Fibroblast of mammary gland (primary cell): Measurements from ENCODE around the gene TDRD9.

Source experiments
- DNase-seq: peaks from one replicate; pipeline ENCODE4 v3.0.0-alpha.2; 2010; ENCODE audit warnings: low read depth
- H3K4me3 ChIP-seq: 2 replicates; pipeline ENCODE4 v1.5.1; 2011; ENCODE audit warnings: low read depth, mild to moderate bottlenecking, low read length, moderate library complexity; ENCODE audit not compliant: control insufficient read depth
- TF ChIP-seq, protein P1 (sequence below): conservative IDR thresholded peaks from 2 replicates; pipeline ENCODE4 v1.5.1; 2011; ENCODE audit warnings: low read depth, low read length, inconsistent platforms; ENCODE audit not compliant: control insufficient read depth, insufficient read depth

The TDRD9 gene

GRCh38 chr14:104096751-104097700, 168.8 kb downstream of the TDRD9 start:
- no peak for DNase-seq
- H3K4me3 ChIP-seq, result no peak overlapping the region
- TF ChIP-seq, protein P1, sequence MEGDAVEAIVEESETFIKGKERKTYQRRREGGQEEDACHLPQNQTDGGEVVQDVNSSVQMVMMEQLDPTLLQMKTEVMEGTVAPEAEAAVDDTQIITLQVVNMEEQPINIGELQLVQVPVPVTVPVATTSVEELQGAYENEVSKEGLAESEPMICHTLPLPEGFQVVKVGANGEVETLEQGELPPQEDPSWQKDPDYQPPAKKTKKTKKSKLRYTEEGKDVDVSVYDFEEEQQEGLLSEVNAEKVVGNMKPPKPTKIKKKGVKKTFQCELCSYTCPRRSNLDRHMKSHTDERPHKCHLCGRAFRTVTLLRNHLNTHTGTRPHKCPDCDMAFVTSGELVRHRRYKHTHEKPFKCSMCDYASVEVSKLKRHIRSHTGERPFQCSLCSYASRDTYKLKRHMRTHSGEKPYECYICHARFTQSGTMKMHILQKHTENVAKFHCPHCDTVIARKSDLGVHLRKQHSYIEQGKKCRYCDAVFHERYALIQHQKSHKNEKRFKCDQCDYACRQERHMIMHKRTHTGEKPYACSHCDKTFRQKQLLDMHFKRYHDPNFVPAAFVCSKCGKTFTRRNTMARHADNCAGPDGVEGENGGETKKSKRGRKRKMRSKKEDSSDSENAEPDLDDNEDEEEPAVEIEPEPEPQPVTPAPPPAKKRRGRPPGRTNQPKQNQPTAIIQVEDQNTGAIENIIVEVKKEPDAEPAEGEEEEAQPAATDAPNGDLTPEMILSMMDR, result no peak

- H3K4me3 ChIP-seq, result no peak overlapping the region
- TF ChIP-seq, protein P1, result no peak
- DNase-seq, result no peak
These were observed 170.2 kb downstream of the TDRD9 start for GRCh38 chr14:104098272-104099095.

DNA sequence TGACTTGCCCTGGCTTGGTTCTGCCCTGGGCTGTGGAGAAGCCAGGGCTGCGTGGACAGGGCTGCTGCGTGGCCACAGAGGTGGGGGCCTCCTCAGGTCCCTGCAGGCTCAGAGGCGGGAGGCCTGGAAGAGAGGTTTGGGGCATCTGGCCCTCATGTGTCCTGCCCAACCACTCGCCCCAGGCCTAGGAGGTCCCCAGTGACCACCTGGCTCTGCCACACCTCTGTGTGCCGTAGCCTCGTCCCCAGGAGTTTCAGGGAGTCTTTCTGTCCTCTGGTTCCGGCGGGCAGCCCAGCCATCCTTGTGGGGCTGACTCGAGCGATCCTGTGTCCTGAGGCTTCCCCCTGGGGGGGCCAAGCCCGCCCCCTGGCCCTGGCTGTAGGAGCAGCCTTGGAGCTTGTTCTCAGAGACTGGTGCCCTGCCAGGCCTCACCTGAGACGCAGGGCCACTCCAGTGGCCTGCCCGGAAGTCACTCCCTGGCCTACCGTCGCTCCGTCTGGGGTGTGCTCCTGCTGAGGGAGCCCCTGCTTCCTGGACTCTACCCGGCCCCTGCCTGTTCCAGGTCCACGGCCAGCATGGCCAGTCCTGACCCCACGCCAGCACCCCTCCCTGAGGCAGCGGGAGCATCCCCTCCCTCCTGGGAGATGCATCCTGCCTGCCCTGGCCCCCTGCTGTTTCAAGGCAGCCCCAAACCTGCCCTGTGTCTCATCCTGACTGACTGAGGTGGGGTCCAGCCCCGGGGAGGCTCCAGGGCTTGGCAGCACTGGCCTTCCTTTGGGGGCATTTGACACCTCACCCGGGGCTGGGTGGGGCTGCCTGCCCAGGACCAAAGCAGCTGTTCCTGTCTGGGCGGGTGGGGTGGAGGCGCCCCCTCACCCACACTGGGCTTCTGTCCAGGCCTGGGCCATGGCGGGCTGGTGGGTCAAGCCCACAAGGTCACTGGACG, 171.1 kb downstream of the TDRD9 start:
- DNase-seq, result no peak
- no peak overlapping the region for H3K4me3 ChIP-seq
- TF ChIP-seq, protein P1, result no peak

DNA sequence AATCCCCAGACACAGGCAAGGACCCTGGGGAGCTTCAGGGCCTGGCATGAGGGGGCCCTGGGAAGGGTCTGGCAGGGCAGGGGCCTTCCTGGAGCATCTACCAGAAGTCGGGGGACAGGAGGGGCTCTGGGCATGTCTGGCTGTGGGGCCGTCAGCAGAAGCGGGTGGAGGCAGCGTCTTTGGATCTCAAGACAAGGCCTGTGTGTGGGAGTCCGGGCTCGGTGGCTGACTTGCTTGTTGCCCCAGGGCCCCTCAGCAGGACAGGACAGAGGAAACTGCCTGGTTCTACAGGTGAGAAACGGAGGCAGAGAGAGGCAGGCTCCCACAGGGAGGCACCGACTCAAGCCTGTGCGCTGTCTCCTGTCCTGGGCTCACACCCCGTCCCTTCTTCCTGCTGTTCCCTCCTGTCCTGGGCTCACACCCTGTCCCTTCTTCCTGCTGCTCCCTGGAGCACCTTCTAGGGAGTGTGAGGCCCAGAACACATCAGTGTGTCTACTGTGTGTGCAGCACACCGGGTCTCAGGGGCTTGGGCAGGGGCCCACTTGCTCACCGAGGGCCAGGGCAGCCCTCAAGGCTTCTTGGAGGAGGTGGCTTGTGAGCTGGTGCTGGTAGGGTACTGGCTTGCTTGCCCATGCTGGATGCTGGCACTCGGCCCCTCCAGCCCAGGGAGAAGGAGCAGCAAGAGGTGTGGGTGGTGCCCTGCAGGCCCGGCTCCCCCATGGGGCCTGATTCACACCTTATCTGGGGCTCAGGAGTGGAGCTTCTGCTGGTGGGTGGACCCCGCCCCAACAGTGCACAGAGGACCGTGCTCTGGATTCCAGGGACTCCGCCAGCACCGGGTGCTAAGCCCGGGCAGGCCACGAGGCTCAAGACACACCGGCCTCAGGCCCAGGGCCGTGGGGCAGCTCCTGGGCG, 172.2 kb downstream of the TDRD9 start:
- TF ChIP-seq, protein P1, result no peak
- no peak for DNase-seq
- H3K4me3 ChIP-seq, result no peak overlapping the region

GRCh38 chr14:104101086-104101621, 172.9 kb downstream of the TDRD9 start:
- TF ChIP-seq, protein P1, result no peak
- no peak for DNase-seq
- H3K4me3 ChIP-seq, result no peak overlapping the region
